Measurements from ENCODE around the gene CLDN16.

The CLDN16 gene, protein sequence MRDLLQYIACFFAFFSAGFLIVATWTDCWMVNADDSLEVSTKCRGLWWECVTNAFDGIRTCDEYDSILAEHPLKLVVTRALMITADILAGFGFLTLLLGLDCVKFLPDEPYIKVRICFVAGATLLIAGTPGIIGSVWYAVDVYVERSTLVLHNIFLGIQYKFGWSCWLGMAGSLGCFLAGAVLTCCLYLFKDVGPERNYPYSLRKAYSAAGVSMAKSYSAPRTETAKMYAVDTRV

DNA sequence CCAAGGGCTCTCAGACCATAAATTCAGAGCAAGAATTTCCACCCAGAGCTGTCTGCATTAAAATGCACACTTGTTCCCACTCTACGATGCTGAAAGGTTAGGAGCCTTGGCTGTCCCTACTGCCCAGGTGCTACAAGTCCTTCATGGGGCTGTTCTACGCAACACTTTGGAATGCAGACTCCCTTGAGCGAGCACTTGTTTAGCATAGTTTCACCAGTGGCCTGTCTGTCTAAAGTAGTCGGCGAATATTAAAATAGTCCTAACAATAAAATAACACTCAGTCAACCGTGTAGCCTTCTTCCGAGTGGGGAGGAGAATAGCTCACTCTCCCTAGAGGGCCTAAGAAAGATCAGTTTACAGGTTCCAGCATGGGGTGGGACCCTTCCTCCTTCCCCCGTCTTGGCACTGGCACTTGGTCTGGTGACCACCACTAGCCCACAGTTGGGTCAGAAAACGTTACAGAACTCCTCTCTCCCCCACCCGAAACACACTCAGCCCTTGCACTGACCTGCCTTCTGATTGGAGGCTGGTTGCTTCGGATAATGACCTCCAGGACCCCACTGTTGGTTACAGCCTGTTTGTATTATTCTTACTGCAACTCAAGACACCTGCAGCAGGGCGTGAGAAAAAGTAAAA lies at the start of gene CLDN16:
Gene CLDN16 (plus strand): TSS at position 586 of the 636 bp plus-strand sequence. CDS start 167 bp downstream, outside the sequence.
- H2AFZ ChIP-seq (ENCODE audit: low read length, unreplicated experiment): peak within 1 kb of the TSS; percentile 8
- H3K4me1 ChIP-seq (ENCODE audit: control insufficient read depth, insufficient read depth, low read length, unreplicated experiment): peaks cover 44% of the 10 kb centered on the region
- H3K4me3 ChIP-seq (ENCODE audit: low read depth, low read length): no peak within 1 kb of the TSS
- H3K79me2 ChIP-seq (ENCODE audit: control insufficient read depth, insufficient read depth, low read length, unreplicated experiment): no peaks in the 10 kb centered on the region
- H3K27me3 ChIP-seq (ENCODE audit: insufficient read depth, low read length): no peaks in the 10 kb centered on the region
- H3K36me3 ChIP-seq (ENCODE audit: insufficient read depth, low read length): no peaks in the 10 kb centered on the region
- H3K27ac ChIP-seq (ENCODE audit: low read depth, low read length): peak within 1 kb of the TSS; percentile 93

DNA sequence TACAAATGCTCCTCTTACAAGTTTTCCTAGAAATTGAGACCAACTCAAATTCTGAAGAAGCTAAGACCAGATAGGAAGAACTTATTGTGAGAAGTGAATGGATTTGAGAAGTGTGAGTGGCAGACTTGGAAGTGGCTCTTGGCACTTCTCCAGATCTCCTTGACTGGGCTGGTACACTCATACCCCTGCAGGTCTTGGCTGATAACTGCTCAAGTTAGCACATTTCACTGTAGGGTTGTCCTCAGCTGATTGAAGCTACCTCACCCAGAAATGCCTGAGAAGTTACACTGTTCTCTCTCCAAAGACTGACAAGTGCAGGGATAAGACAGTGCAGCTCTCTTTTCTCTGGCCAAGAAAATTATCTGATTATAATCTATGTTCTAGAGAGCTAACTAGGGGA lies 49.2 kb upstream of the CLDN16 start:
- Histone ChIP-seq H3K4me1 (ENCODE audit: control insufficient read depth, insufficient read depth, low read length, unreplicated experiment) (peaks cover 17% of the 10 kb centered on the region), H2AFZ (ENCODE audit: low read length, unreplicated experiment) (peak overlapping the region; percentile 27), H3K36me3 (ENCODE audit: insufficient read depth, low read length) (no peaks in the 10 kb centered on the region), H3K27ac (ENCODE audit: low read depth, low read length) (peak overlapping the region; percentile 18), H3K4me3 (ENCODE audit: low read depth, low read length) (no peak overlapping the region), H3K79me2 (ENCODE audit: control insufficient read depth, insufficient read depth, low read length, unreplicated experiment) (no peaks in the 10 kb centered on the region), H3K27me3 (ENCODE audit: insufficient read depth, low read length) (no peaks in the 10 kb centered on the region)

DNA sequence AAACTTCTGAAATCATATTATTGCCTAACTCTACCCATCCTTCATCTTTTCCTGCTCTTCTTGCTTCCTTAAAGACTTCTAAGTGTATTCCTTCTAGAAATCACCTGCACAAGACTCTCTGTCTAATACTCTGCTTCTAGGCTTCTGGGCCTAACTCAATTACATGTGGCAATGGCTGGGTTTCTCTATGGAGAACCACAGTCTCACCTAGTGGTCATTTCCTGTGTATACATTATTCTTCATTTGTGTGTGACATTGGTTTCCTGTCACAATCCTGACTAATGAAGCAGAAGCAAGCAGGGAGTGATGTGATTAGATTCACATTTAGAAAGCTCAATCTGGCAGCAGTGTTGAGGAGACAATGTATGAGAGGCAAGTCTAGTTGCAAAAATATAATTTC lies 48.8 kb upstream of the CLDN16 start:
- Histone ChIP-seq H3K27ac (ENCODE audit: low read depth, low read length) (peak overlapping the region; percentile 18), H3K4me3 (ENCODE audit: low read depth, low read length) (no peak overlapping the region), H3K36me3 (ENCODE audit: insufficient read depth, low read length) (no peaks in the 10 kb centered on the region), H3K79me2 (ENCODE audit: control insufficient read depth, insufficient read depth, low read length, unreplicated experiment) (no peaks in the 10 kb centered on the region), H3K27me3 (ENCODE audit: insufficient read depth, low read length) (no peaks in the 10 kb centered on the region), H3K4me1 (ENCODE audit: control insufficient read depth, insufficient read depth, low read length, unreplicated experiment) (peaks cover 17% of the 10 kb centered on the region), H2AFZ (ENCODE audit: low read length, unreplicated experiment) (peak overlapping the region; percentile 27)

DNA sequence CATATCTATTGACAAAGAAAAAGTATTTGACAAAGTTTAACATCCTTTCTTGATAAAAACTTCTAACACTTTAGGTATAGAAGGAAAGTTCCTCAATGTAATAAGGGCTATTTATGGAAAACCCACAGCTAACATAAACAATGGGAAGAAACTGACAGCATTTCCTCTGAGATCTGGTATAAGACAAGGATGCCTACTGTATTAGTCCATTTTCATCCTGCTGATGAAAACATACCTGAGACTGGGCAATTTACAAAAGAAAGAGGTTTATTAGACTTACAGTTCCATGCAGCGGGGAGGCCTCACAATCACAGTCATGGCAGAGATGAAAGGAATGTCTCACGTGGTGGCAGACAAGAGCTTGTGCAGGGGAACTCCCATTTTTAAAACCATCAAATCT lies 47.9 kb upstream of the CLDN16 start:
- no peak overlapping the region for H2AFZ ChIP-seq (ENCODE audit: low read length, unreplicated experiment)

DNA sequence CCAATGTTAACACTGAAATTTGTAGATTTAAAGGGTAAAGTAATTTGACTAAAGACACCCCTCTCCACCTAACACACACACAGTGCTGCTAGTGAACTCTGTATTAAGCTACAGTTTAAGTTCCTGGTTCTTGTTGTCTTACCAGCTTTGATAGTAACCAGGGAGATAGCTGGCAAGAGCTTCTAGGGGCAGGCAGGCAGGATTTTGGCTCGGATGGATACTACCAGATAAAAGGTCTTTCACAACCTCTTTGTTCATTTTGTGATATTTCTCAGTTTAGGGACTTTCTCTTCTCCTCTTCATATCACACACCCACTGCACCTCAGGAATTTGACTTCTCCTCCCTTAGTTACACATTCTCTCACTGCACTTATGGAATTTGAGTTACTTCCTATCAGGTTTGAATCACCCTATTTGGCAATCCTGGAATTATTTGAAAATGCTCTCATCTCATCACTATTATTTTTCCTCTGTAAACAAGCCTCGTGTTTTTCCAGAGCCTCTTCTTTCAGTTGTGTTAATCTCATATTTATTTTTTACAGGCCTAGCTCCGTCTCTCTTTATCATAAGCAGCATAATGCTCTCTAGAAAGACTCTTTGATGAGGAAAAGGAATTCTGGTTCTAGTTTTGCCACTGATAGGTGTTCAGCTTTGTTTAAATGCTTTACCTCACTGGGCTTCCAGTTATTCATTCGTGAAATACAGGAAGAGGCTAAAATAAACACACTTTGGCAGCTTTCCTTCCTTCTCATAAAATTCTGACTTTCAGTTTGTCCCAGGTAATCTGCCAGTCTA lies 42.7 kb upstream of the CLDN16 start:
- H2AFZ ChIP-seq (ENCODE audit: low read length, unreplicated experiment): peak overlapping the region; percentile 16
- no peaks in the 10 kb centered on the region for H3K36me3 ChIP-seq (ENCODE audit: insufficient read depth, low read length)
- peak overlapping the region; percentile 98 for H3K27ac ChIP-seq (ENCODE audit: low read depth, low read length)
- H3K4me3 ChIP-seq (ENCODE audit: low read depth, low read length): peak overlapping the region; percentile 58
- no peaks in the 10 kb centered on the region for H3K27me3 ChIP-seq (ENCODE audit: insufficient read depth, low read length)
- no peaks in the 10 kb centered on the region for H3K79me2 ChIP-seq (ENCODE audit: control insufficient read depth, insufficient read depth, low read length, unreplicated experiment)
- peaks cover 17% of the 10 kb centered on the region for H3K4me1 ChIP-seq (ENCODE audit: control insufficient read depth, insufficient read depth, low read length, unreplicated experiment)

More for the DNA sequence above, 47.9 kb upstream of the CLDN16 start:
- no peaks in the 10 kb centered on the region for H3K27me3 ChIP-seq (ENCODE audit: insufficient read depth, low read length)
- no peaks in the 10 kb centered on the region for H3K79me2 ChIP-seq (ENCODE audit: control insufficient read depth, insufficient read depth, low read length, unreplicated experiment)
- H3K4me3 ChIP-seq (ENCODE audit: low read depth, low read length): no peak overlapping the region
- no peak overlapping the region for H3K27ac ChIP-seq (ENCODE audit: low read depth, low read length)
- H3K36me3 ChIP-seq (ENCODE audit: insufficient read depth, low read length): no peaks in the 10 kb centered on the region
- H3K4me1 ChIP-seq (ENCODE audit: control insufficient read depth, insufficient read depth, low read length, unreplicated experiment): peaks cover 23% of the 10 kb centered on the region

DNA sequence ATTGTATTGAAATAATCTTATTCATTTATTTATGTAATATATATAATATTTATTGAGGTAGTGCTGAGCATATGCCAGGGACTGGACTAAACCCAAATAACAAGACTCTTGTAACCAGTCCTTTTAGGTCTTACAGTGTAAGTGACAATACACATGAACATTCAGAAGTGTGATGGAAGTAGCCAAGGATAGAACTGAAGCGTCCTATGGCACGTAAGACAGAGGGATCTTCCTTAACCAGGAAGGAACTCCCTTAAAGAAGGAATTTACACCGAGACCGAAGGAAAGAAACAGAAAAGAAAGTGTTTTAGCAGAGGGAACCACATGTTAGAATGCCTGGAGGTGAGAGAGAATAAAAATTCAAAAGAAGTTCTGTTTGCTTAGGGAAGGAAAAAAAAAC lies 42.1 kb upstream of the CLDN16 start:
- no peaks in the 10 kb centered on the region for H3K27me3 ChIP-seq (ENCODE audit: insufficient read depth, low read length)
- H3K4me3 ChIP-seq (ENCODE audit: low read depth, low read length): no peak overlapping the region
- H3K36me3 ChIP-seq (ENCODE audit: insufficient read depth, low read length): no peaks in the 10 kb centered on the region
- no peaks in the 10 kb centered on the region for H3K79me2 ChIP-seq (ENCODE audit: control insufficient read depth, insufficient read depth, low read length, unreplicated experiment)
- peak overlapping the region; percentile 16 for H2AFZ ChIP-seq (ENCODE audit: low read length, unreplicated experiment)
- peaks cover 16% of the 10 kb centered on the region for H3K4me1 ChIP-seq (ENCODE audit: control insufficient read depth, insufficient read depth, low read length, unreplicated experiment)
- H3K27ac ChIP-seq (ENCODE audit: low read depth, low read length): peak overlapping the region; percentile 98

DNA sequence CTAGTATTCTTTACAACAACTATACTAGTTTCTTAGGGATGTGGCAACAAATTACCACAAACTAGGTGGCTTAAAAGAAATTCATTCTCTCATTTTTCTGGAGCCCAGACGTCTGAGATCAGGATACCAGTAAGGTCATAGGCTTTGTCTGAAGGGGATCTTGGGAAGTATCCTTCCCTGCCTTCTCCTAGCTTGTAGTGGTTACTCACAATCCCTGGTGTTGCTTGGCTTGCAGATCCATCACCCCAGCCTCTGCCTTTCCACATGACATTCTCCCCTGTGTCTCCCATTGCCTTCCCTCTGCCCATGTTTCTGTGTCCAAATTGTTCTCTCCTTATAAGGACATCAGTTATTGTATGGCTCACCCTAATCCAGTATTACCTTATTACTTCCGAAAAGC lies 41.4 kb upstream of the CLDN16 start:
- Histone ChIP-seq H3K27ac (ENCODE audit: low read depth, low read length) (peak overlapping the region; percentile 98), H3K4me3 (ENCODE audit: low read depth, low read length) (no peak overlapping the region), H3K4me1 (ENCODE audit: control insufficient read depth, insufficient read depth, low read length, unreplicated experiment) (peaks cover 16% of the 10 kb centered on the region), H3K79me2 (ENCODE audit: control insufficient read depth, insufficient read depth, low read length, unreplicated experiment) (no peaks in the 10 kb centered on the region), H3K36me3 (ENCODE audit: insufficient read depth, low read length) (no peaks in the 10 kb centered on the region), H2AFZ (ENCODE audit: low read length, unreplicated experiment) (no peak overlapping the region), H3K27me3 (ENCODE audit: insufficient read depth, low read length) (no peaks in the 10 kb centered on the region)

DNA sequence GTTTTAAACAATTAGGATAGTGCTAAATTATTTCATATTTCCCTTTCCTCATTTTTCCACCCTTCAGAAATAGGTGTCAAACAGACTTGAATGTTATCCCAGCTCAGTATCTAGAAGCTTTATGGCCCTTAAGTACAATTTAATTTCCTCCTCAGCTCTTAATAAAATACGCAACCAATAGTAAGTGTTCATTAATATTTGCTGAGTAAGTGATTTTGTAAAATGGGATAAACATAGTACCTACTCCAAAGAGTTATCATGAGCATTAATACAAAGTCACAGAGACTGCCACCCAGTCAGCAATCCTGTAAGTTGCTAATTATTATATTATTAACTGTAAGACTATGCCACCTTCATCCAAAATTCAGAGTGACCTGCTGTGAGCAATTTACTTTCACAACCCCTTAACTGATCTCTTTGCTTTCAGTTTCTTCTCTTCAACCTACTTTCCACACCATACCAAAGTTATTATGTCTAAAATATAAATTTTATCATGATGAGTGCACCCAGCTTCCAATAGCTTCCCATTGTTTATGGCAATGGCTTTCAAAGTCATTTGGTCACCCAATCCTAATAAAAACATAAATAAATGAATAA lies 35.0 kb upstream of the CLDN16 start:
- Histone ChIP-seq H3K79me2 (ENCODE audit: control insufficient read depth, insufficient read depth, low read length, unreplicated experiment) (no peaks in the 10 kb centered on the region), H3K4me3 (ENCODE audit: low read depth, low read length) (no peak overlapping the region), H2AFZ (ENCODE audit: low read length, unreplicated experiment) (no peak overlapping the region), H3K4me1 (ENCODE audit: control insufficient read depth, insufficient read depth, low read length, unreplicated experiment) (no peaks in the 10 kb centered on the region), H3K36me3 (ENCODE audit: insufficient read depth, low read length) (no peaks in the 10 kb centered on the region), H3K27me3 (ENCODE audit: insufficient read depth, low read length) (no peaks in the 10 kb centered on the region), H3K27ac (ENCODE audit: low read depth, low read length) (no peak overlapping the region)

DNA sequence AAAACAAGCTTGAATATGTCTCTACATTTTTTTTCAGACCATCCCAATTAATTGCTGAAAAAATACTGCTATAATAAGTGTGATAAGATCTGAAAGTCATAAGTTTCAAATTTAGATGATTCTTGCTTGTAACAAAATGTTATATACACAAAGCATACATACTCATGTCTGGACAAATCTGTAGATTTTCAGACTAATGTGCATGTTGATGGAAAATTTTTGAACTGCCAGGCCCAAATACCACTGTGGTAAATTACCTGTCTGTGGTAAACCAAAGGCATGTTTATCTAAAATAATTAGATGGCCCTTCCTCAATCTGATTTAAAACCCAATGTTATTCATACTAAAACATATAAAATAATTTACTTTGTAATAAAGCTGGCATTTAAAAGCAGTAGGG lies 31.7 kb upstream of the CLDN16 start:
- no peak overlapping the region for H3K4me3 ChIP-seq (ENCODE audit: low read depth, low read length)
- H3K27me3 ChIP-seq (ENCODE audit: insufficient read depth, low read length): no peaks in the 10 kb centered on the region
- H3K27ac ChIP-seq (ENCODE audit: low read depth, low read length): no peak overlapping the region
- no peaks in the 10 kb centered on the region for H3K36me3 ChIP-seq (ENCODE audit: insufficient read depth, low read length)
- no peaks in the 10 kb centered on the region for H3K79me2 ChIP-seq (ENCODE audit: control insufficient read depth, insufficient read depth, low read length, unreplicated experiment)
- H3K4me1 ChIP-seq (ENCODE audit: control insufficient read depth, insufficient read depth, low read length, unreplicated experiment): no peaks in the 10 kb centered on the region
- H2AFZ ChIP-seq (ENCODE audit: low read length, unreplicated experiment): no peak overlapping the region

DNA sequence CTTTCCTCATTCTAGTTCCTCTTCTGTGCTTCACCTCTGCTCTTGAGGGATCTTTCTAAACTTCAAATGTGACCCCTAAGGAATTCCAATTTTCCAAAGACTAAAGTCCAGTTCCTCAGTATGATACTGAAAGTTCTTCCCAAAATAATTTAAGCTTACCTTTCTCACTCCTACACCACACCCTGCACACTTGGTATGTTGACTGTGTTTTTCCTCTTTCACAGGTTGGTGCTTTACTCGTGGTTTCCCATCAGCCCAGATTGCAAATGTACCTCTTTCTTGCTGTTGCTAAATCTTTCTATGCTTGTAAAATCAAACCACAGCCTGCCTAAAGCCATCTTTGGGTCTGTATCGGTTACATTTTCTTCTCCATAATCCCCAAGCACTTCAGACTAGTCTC lies 30.5 kb upstream of the CLDN16 start:
- no peak overlapping the region for H3K27ac ChIP-seq (ENCODE audit: low read depth, low read length)
- H2AFZ ChIP-seq (ENCODE audit: low read length, unreplicated experiment): peak overlapping the region; percentile 28
- H3K36me3 ChIP-seq (ENCODE audit: insufficient read depth, low read length): no peaks in the 10 kb centered on the region
- H3K79me2 ChIP-seq (ENCODE audit: control insufficient read depth, insufficient read depth, low read length, unreplicated experiment): no peaks in the 10 kb centered on the region
- no peak overlapping the region for H3K4me3 ChIP-seq (ENCODE audit: low read depth, low read length)
- H3K4me1 ChIP-seq (ENCODE audit: control insufficient read depth, insufficient read depth, low read length, unreplicated experiment): no peaks in the 10 kb centered on the region
- no peaks in the 10 kb centered on the region for H3K27me3 ChIP-seq (ENCODE audit: insufficient read depth, low read length)
